Neural crest cell (in vitro differentiated cells): ENCODE data around the gene MRPL19. TPM values are rescaled to one million over a fixed set of nuclear protein-coding genes. Genes with fewer than 3 reads are reported as not detected.

Source experiments
- DNase-seq: peaks from one replicate; pipeline ENCODE4 v3.0.0; 2021; ENCODE audit warnings: low read depth, mixed read lengths, low spot score
- H3K27ac Mint-ChIP-seq: one replicate; pipeline ENCODE4 v1.8.0; 2021; ENCODE audit warnings: mild to moderate bottlenecking, mixed read lengths; ENCODE audit not compliant: unreplicated experiment
- H3K27me3 Mint-ChIP-seq: 2 replicates; pipeline ENCODE4 v1.8.0; 2021; ENCODE audit warnings: low read depth, mild to moderate bottlenecking, mixed read lengths
- H3K36me3 Mint-ChIP-seq: 2 replicates; pipeline ENCODE4 v1.8.0; 2021; ENCODE audit warnings: low read depth, mild to moderate bottlenecking, mixed read lengths
- H3K4me1 Mint-ChIP-seq: 2 replicates; pipeline ENCODE4 v1.8.0; 2021; ENCODE audit warnings: mixed read lengths
- H3K4me3 Mint-ChIP-seq: one replicate; pipeline ENCODE4 v1.8.0; 2021; ENCODE audit warnings: mild to moderate bottlenecking, mixed read lengths
- H3K9me3 Mint-ChIP-seq: 2 replicates; pipeline ENCODE4 v1.8.0; 2021; ENCODE audit warnings: mixed read lengths
- CTCF ChIP-seq: fragments of 200-600 bp; sonication (generic); conservative IDR thresholded peaks from 2 replicates; pipeline ENCODE4 v1.5.0; 2021; ENCODE audit warnings: antibody characterized with exemption, mild to moderate bottlenecking
- total RNA-seq: library from RNA; stranded (reverse); gene quantifications from 2 replicates; pipeline ENCODE4 v1.2.1, GENCODE V29; 2021

MRPL19 gene
- total RNA-seq, 1 donor from 2014 or later = 64.5 TPM

GRCh38 chr2:75607400-75607798 lies 39.2 kb upstream of the MRPL19 start:
- no peak for DNase-seq
- peaks cover 6% of the 10 kb centered on the region for H3K9me3 Mint-ChIP-seq
- no peak for TF ChIP-seq CTCF
- peaks cover under 1% of the 10 kb centered on the region for H3K36me3 Mint-ChIP-seq
- H3K27me3 Mint-ChIP-seq = no peaks in the 10 kb centered on the region
- H3K27ac Mint-ChIP-seq = peak overlapping the region; percentile 47
- no peak overlapping the region for H3K4me3 Mint-ChIP-seq
- H3K4me1 Mint-ChIP-seq = peaks cover 40% of the 10 kb centered on the region

GRCh38 chr2:75607988-75608683 lies 38.4 kb upstream of the MRPL19 start:
- peaks cover 44% of the 10 kb centered on the region for H3K4me1 Mint-ChIP-seq
- H3K36me3 Mint-ChIP-seq = peaks cover 3% of the 10 kb centered on the region
- no peak for DNase-seq
- no peak for TF ChIP-seq CTCF
- peak overlapping the region; percentile 47 for H3K27ac Mint-ChIP-seq
- H3K9me3 Mint-ChIP-seq = peaks cover 9% of the 10 kb centered on the region
- no peaks in the 10 kb centered on the region for H3K27me3 Mint-ChIP-seq
- peak overlapping the region; percentile 75 for H3K4me3 Mint-ChIP-seq

GRCh38 chr2:75608684-75609333 lies 37.8 kb upstream of the MRPL19 start:
- Mint-ChIP-seq H3K9me3 (peaks cover 9% of the 10 kb centered on the region), H3K4me1 (peaks cover 44% of the 10 kb centered on the region), H3K27ac (peak overlapping the region; percentile 96), H3K27me3 (no peaks in the 10 kb centered on the region), H3K4me3 (peak overlapping the region; percentile 75), H3K36me3 (peaks cover 3% of the 10 kb centered on the region)
- peak; percentile 99 for TF ChIP-seq CTCF
- peak; percentile 67 for DNase-seq

- Mint-ChIP-seq H3K4me1 (peaks cover 44% of the 10 kb centered on the region), H3K4me3 (peak overlapping the region; percentile 75), H3K36me3 (peaks cover 3% of the 10 kb centered on the region), H3K27me3 (no peaks in the 10 kb centered on the region), H3K9me3 (peaks cover 9% of the 10 kb centered on the region), H3K27ac (peak overlapping the region; percentile 96)
- peak; percentile 31 for TF ChIP-seq CTCF
- no peak for DNase-seq
These were observed 37.3 kb upstream of the MRPL19 start for GRCh38 chr2:75609334-75609689.

- H3K27ac Mint-ChIP-seq = no peak overlapping the region
- H3K4me1 Mint-ChIP-seq = peaks cover 38% of the 10 kb centered on the region
- H3K9me3 Mint-ChIP-seq = peaks cover 9% of the 10 kb centered on the region
- H3K36me3 Mint-ChIP-seq = peaks cover 3% of the 10 kb centered on the region
- no peaks in the 10 kb centered on the region for H3K27me3 Mint-ChIP-seq
- no peak for TF ChIP-seq CTCF
- no peak overlapping the region for H3K4me3 Mint-ChIP-seq
- DNase-seq = no peak
These were observed 36.6 kb upstream of the MRPL19 start for GRCh38 chr2:75609937-75610508.
